Effector memory CD4-positive, alpha-beta T cell (primary cell): ENCODE measurements around the gene PPAT.

Source experiments
- DNase-seq, 3 donors: peaks; one replicate each; pipeline ENCODE4 v3.0.0-alpha.2; 2020
- H3K27ac ChIP-seq: 2 replicates; pipeline ENCODE4 v1.7.0; 2013; ENCODE audit warnings: mild to moderate bottlenecking, low read length, moderate library complexity; ENCODE audit not compliant: insufficient read depth, poor library complexity, severe bottlenecking
- H3K27me3 ChIP-seq: replicated peaks from 2 replicates; pipeline ENCODE4 v1.7.0; 2013; ENCODE audit warnings: mild to moderate bottlenecking, low read length; ENCODE audit not compliant: insufficient read depth, control insufficient read depth, poor library complexity, severe bottlenecking
- H3K36me3 ChIP-seq: 2 replicates; pipeline ENCODE4 v1.7.0; 2013; ENCODE audit warnings: mild to moderate bottlenecking, low read length, moderate library complexity; ENCODE audit not compliant: control insufficient read depth, insufficient read depth
- H3K4me1 ChIP-seq: 2 replicates; pipeline ENCODE4 v1.7.0; 2013; ENCODE audit warnings: low read length, mild to moderate bottlenecking; ENCODE audit not compliant: control insufficient read depth, insufficient read depth, poor library complexity, severe bottlenecking
- H3K4me3 ChIP-seq: 2 replicates; pipeline ENCODE4 v1.7.0; 2013; ENCODE audit warnings: low read length, low read depth, mild to moderate bottlenecking; ENCODE audit not compliant: insufficient read depth, poor library complexity, severe bottlenecking
- H3K9me3 ChIP-seq: 2 replicates; pipeline ENCODE4 v1.7.0; 2013; ENCODE audit warnings: mild to moderate bottlenecking, low read length, moderate library complexity; ENCODE audit not compliant: control insufficient read depth

The PPAT gene

DNA sequence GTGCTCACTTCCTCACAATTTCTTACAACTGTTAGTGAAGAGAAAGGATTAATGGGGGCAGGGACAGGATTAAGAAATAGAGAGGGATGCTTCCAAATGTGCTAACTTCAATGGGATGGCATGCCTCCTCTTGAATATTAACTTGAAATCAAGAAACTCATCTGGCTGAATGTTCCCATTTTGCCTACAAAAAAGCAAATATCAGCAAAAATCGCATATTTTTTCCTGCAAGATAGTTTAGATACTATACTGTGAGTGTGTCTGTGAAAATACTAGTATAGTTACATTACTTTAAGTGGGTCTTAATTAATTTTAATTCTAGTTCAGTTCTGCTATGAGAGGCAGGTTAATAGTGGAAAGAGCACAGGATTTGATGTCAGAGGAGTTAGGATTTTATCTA, 5.6 kb upstream of the PPAT start:
- Histone ChIP-seq H3K27ac (no peak overlapping the region), H3K4me3 (no peak overlapping the region), H3K4me1 (peaks cover 14% of the 10 kb centered on the region), H3K36me3 (peaks cover 7% of the 10 kb centered on the region), H3K9me3 (no peaks in the 10 kb centered on the region), H3K27me3 (no peaks in the 10 kb centered on the region)
- DNase-seq = no peak

DNA sequence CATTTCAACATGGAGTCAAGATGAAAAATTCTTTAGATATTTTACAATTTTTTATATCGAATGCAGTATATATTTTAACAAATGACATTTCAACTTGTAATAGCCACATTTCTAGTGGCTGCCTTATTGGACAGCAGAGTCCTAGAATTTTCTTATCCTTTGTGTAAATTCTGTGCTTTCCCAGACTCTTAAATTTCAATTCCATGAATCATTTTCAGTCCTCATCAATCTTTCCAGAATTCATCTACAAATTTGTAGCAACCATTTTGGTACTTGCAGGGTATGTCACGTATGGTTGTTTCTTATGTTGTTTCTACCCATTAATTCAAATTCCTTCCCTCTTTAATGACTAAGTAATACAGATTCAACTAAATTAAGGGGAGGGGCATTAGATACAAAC, 3.4 kb upstream of the PPAT start:
- H3K4me1 ChIP-seq = peaks cover 20% of the 10 kb centered on the region
- DNase-seq = no peak
- peaks cover 7% of the 10 kb centered on the region for H3K36me3 ChIP-seq
- H3K27ac ChIP-seq = no peak overlapping the region
- H3K27me3 ChIP-seq = no peaks in the 10 kb centered on the region
- no peaks in the 10 kb centered on the region for H3K9me3 ChIP-seq
- no peak overlapping the region for H3K4me3 ChIP-seq

DNA sequence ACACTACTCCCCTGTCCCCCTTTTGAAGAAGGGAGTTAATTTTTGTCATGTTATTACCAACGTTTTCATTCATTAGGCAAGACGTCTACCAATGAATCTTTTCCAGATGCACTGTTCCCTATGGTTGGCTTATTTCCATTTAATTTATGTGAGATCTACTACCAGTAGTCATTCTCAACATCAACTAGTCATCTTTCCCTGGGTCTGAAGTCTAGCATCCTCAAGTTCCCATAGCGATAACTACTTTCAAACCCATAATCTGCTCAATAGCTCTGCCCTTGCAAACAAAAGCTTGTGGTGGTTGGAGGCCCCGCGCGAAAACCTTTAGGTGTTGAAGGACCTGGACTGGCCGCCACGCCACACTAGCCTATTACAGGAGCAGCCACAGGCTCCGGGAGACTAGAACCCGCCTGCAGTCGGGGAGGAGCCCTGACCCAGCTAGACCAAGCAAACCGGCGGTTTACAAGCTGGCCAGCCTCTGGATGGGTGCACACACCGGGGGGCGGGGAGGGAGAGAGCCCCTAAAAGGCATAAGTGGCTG, 746 bp downstream of the PPAT start:
- Histone ChIP-seq H3K4me1 (peaks cover 20% of the 10 kb centered on the region), H3K4me3 (peak overlapping the region; percentile 84), H3K9me3 (no peaks in the 10 kb centered on the region), H3K27me3 (no peaks in the 10 kb centered on the region), H3K36me3 (no peaks in the 10 kb centered on the region), H3K27ac (peak overlapping the region; percentile 56)
- no peak for DNase-seq

GRCh38 chr4:56433280-56433679, 2.1 kb downstream of the PPAT start:
- Histone ChIP-seq H3K4me3 (no peak overlapping the region), H3K27me3 (no peaks in the 10 kb centered on the region), H3K27ac (no peak overlapping the region), H3K9me3 (no peaks in the 10 kb centered on the region), H3K36me3 (no peaks in the 10 kb centered on the region), H3K4me1 (peaks cover 20% of the 10 kb centered on the region)
- DNase-seq = no peak

- Histone ChIP-seq H3K4me1 (peaks cover 6% of the 10 kb centered on the region), H3K27me3 (no peaks in the 10 kb centered on the region), H3K4me3 (no peak overlapping the region), H3K27ac (no peak overlapping the region), H3K9me3 (no peaks in the 10 kb centered on the region), H3K36me3 (no peaks in the 10 kb centered on the region)
- DNase-seq = no peak
These were observed 5.2 kb downstream of the PPAT start for GRCh38 chr4:56430203-56430602.

- Histone ChIP-seq H3K27me3 (no peaks in the 10 kb centered on the region), H3K36me3 (no peaks in the 10 kb centered on the region), H3K4me3 (no peak overlapping the region), H3K27ac (no peak overlapping the region), H3K4me1 (no peaks in the 10 kb centered on the region), H3K9me3 (no peaks in the 10 kb centered on the region)
- no peak for DNase-seq
These were observed 8.2 kb downstream of the PPAT start for GRCh38 chr4:56427179-56427578.

- no peak for DNase-seq
- Histone ChIP-seq H3K36me3 (no peaks in the 10 kb centered on the region), H3K4me3 (no peak overlapping the region), H3K27ac (no peak overlapping the region), H3K27me3 (no peaks in the 10 kb centered on the region), H3K4me1 (no peaks in the 10 kb centered on the region), H3K9me3 (no peaks in the 10 kb centered on the region)
These were observed 9.1 kb downstream of the PPAT start for GRCh38 chr4:56426273-56426672.

- H3K36me3 ChIP-seq = no peaks in the 10 kb centered on the region
- H3K4me3 ChIP-seq = no peak overlapping the region
- DNase-seq = no peak
- no peak overlapping the region for H3K27ac ChIP-seq
- H3K4me1 ChIP-seq = no peaks in the 10 kb centered on the region
- no peaks in the 10 kb centered on the region for H3K9me3 ChIP-seq
- no peaks in the 10 kb centered on the region for H3K27me3 ChIP-seq
These were observed 9.9 kb downstream of the PPAT start for GRCh38 chr4:56425518-56425917.

GRCh38 chr4:56424697-56425514, 10.5 kb downstream of the PPAT start:
- H3K4me1 ChIP-seq = no peaks in the 10 kb centered on the region
- no peak overlapping the region for H3K4me3 ChIP-seq
- no peaks in the 10 kb centered on the region for H3K27me3 ChIP-seq
- peak in 1 of 3 donors; percentile 33 for DNase-seq
- H3K36me3 ChIP-seq = no peaks in the 10 kb centered on the region
- H3K9me3 ChIP-seq = no peaks in the 10 kb centered on the region
- no peak overlapping the region for H3K27ac ChIP-seq

DNA sequence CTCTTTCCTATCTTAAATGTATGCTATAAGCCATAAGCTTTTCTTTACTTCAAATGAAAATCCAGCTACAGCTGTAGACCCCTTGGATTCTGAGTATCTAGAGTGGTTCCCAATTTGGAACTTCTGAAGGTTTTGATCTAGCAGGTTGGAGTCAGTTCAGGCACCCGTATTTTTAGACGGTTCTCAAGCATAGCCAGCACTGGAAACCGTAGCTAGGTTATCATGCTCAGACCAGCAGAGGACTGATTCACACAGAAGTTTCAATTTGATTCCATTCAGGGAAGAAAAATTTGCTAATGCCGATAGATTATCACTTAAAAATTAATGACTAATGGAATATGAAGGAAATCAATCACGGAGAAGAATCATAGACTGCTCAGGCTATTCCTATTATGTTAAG, 11.2 kb downstream of the PPAT start:
- H3K4me3 ChIP-seq = no peak overlapping the region
- no peaks in the 10 kb centered on the region for H3K9me3 ChIP-seq
- no peak for DNase-seq
- H3K4me1 ChIP-seq = no peaks in the 10 kb centered on the region
- no peak overlapping the region for H3K27ac ChIP-seq
- no peaks in the 10 kb centered on the region for H3K27me3 ChIP-seq
- no peaks in the 10 kb centered on the region for H3K36me3 ChIP-seq
